DOHH2 (cell line): ENCODE measurements around the gene SGO2.

Experiments
- CTCF ChIP-seq: fragments of 200-600 bp; sonication (generic); IDR thresholded peaks from one replicate; pipeline ENCODE4 v1.5.1; 2014; ENCODE audit warnings: antibody characterized with exemption, mild to moderate bottlenecking, low read depth, low read length; ENCODE audit not compliant: poor library complexity, severe bottlenecking
- EZH2phosphoT487 ChIP-seq: fragments of 200-600 bp; sonication (generic); IDR thresholded peaks from 2 replicates; pipeline ENCODE4 v1.6.1; 2017; ENCODE audit warnings: borderline replicate concordance, mild to moderate bottlenecking, antibody characterized with exemption, low read length, moderate library complexity, mixed read lengths

- no peak for TF ChIP-seq CTCF
- TF ChIP-seq EZH2phosphoT487, result no peak
Observed at GRCh38 chr2:200490001-200490400, 36.0 kb upstream of the SGO2 start.
